HCT116 (cell line): Measurements from ENCODE around the gene STX1B. TPM values are rescaled to one million over a fixed set of nuclear protein-coding genes. Genes with fewer than 3 reads are reported as not detected.
A peak's percentile ranks its signal among the peaks of the same experiment; 100 is the strongest.

ENCODE experiments used
- ATAC-seq: fragments of 200-7000 bp; cut with Tn5 transposase; 2 replicates; pipeline ENCODE4 v1.9.1; 2020; ENCODE audit warnings: mild to moderate bottlenecking, moderate library complexity
- BruUV-seq: library from RNA; stranded (reverse); fragments of 400-500 nt; replicated peaks from 2 replicates; lab custom pipeline; 2021; lab: Mats Ljungman, UMichigan
- CTCF ChIA-PET: fragments of 300-600 bp; sonication (Branson Sonifier 250); formaldehyde crosslinking; loops from one replicate; lab custom pipeline; 2021; ENCODE audit warnings: antibody characterized with exemption; lab: Charles Lee
- POLR2A ChIA-PET: fragments of 300-600, 350-600 bp; sonication (Branson Sonifier 250); formaldehyde crosslinking; loops from one replicate; lab custom pipeline; 2021; ENCODE audit warnings: antibody characterized with exemption; lab: Charles Lee
- RAD21 ChIA-PET, 2 experiments: fragments of 300-600 bp; sonication (Branson Sonifier 250); formaldehyde crosslinking; loops; one replicate each; lab custom pipeline; 2023; ENCODE audit warnings: low total read pairs in 2 of 2; ENCODE audit not compliant: uncharacterized antibody in 2 of 2, unreplicated experiment in 2 of 2, low non-redundant PET in 1 of 2; lab: Charles Lee
- DNase-seq: peaks from one replicate; pipeline ENCODE4 v3.0.0-alpha.2; 2010; ENCODE audit warnings: low read depth, low spot score
- H2AFZ ChIP-seq: fragments of 200-600 bp; shearing (Covaris generic), sonication (generic); 2 replicates; pipeline ENCODE4 v1.6.1; 2017; ENCODE audit warnings: low read depth, mixed run types, mixed read lengths, antibody characterized with exemption, low read length; ENCODE audit not compliant: poor library complexity, severe bottlenecking
- H3K27ac ChIP-seq: 2 replicates; pipeline ENCODE4 v1.5.1; 2012; ENCODE audit warnings: low read depth, low read length
- H3K27me3 ChIP-seq: fragments of 200-600 bp; sonication (generic); 2 replicates; pipeline ENCODE4 v1.6.1; 2016; ENCODE audit warnings: mixed run types, low read length, mixed read lengths; ENCODE audit not compliant: insufficient read depth
- H3K36me3 ChIP-seq, 2 experiments: fragments of 200-500 bp in 1 of 2; fragments of 200-600 bp in 1 of 2; sonication (Bioruptor generic) in 1 of 2; sonication (generic) in 1 of 2; 2 replicates each; pipeline versions ENCODE4 v1.5.1 to v1.6.1; 2014 to 2016; ENCODE audit warnings: low read length in 2 of 2, inconsistent platforms in 1 of 2, mixed read lengths in 1 of 2, mixed run types in 1 of 2; ENCODE audit not compliant: insufficient read depth in 2 of 2, control insufficient read depth in 1 of 2
- H3K4me1 ChIP-seq, 2 experiments: fragments of 200-600 bp in 1 of 2; sonication (generic) in 1 of 2; 2 replicates each; pipeline versions ENCODE4 v1.5.1 to v1.6.1; 2012 to 2017; ENCODE audit warnings: low read length in 2 of 2, inconsistent platforms in 1 of 2, mild to moderate bottlenecking in 1 of 2, mixed read lengths in 1 of 2, mixed run types in 1 of 2, moderate library complexity in 1 of 2; ENCODE audit not compliant: insufficient read depth in 2 of 2, control insufficient read depth in 1 of 2
- H3K4me2 ChIP-seq: fragments of 200-600 bp; sonication (generic); 2 replicates; pipeline ENCODE4 v1.6.1; 2017; ENCODE audit warnings: mixed run types, low read length, mixed read lengths
- H3K4me3 ChIP-seq, 2 experiments: fragments of 200-600 bp in 1 of 2; sonication (generic) in 1 of 2; replicated peaks in 1 of 2; 2 replicates each; pipeline ENCODE4 v1.5.1; 2011 to 2016; ENCODE audit warnings: low read length in 2 of 2, control low read depth in 1 of 2, low read depth in 1 of 2, mild to moderate bottlenecking in 1 of 2, mixed read lengths in 1 of 2, mixed run types in 1 of 2
- H3K79me2 ChIP-seq: fragments of 200-600 bp; sonication (generic); 2 replicates; pipeline ENCODE4 v1.6.1; 2017; ENCODE audit warnings: mild to moderate bottlenecking, mixed run types, low read length, moderate library complexity, mixed read lengths; ENCODE audit not compliant: insufficient read depth
- H3K9ac ChIP-seq: fragments of 200-600 bp; sonication (generic); 2 replicates; pipeline ENCODE4 v1.6.1; 2016; ENCODE audit warnings: low read length, mixed read lengths
- H3K9me2 ChIP-seq: fragments of 200-600 bp; sonication (generic), shearing (Covaris generic); 2 replicates; pipeline ENCODE4 v1.6.1; 2017; ENCODE audit warnings: mixed run types, mild to moderate bottlenecking, moderate library complexity; ENCODE audit not compliant: insufficient read depth
- H3K9me3 ChIP-seq, 2 experiments: fragments of 200-500 bp in 1 of 2; fragments of 200-600 bp in 1 of 2; sonication (Bioruptor generic) in 1 of 2; sonication (generic) in 1 of 2; 2 replicates each; pipeline ENCODE4 v1.6.1; 2014 to 2017; ENCODE audit warnings: low read length in 2 of 2, mixed read lengths in 2 of 2, inconsistent platforms in 1 of 2, low read depth in 1 of 2, mild to moderate bottlenecking in 1 of 2, mixed run types in 1 of 2, moderate library complexity in 1 of 2; ENCODE audit not compliant: control insufficient read depth in 1 of 2, insufficient read depth in 1 of 2
- H4K20me1 ChIP-seq: fragments of 200-600 bp; sonication (generic), shearing (Covaris generic); 2 replicates; pipeline ENCODE4 v1.6.1; 2017; ENCODE audit warnings: mixed run types, mild to moderate bottlenecking, moderate library complexity; ENCODE audit not compliant: insufficient read depth
- CBX3 ChIP-seq: IDR thresholded peaks from 2 replicates; pipeline ENCODE4 v1.6.1; 2012; ENCODE audit warnings: low read depth
- CEBPB ChIP-seq: IDR thresholded peaks from 2 replicates; pipeline ENCODE4 v1.6.1; 2012; ENCODE audit warnings: low read depth
- ELF1 ChIP-seq: IDR thresholded peaks from 2 replicates; pipeline ENCODE4 v1.6.1; 2012; ENCODE audit warnings: low read depth, borderline replicate concordance
- EZH2phosphoT487 ChIP-seq: fragments of 200-600 bp; IDR thresholded peaks from 2 replicates; pipeline ENCODE4 v1.6.1; 2018; ENCODE audit warnings: antibody characterized with exemption, borderline replicate concordance
- FOSL1 ChIP-seq: IDR thresholded peaks from 2 replicates; pipeline ENCODE4 v1.6.1; 2012; ENCODE audit warnings: low read depth
- POLR2A ChIP-seq: IDR thresholded peaks from 2 replicates; pipeline ENCODE4 v1.7.0; 2011; ENCODE audit warnings: borderline replicate concordance; ENCODE audit not compliant: insufficient read depth, insufficient read length; ENCODE audit errors: extremely low read depth
- POLR2AphosphoS5 ChIP-seq: IDR thresholded peaks from 2 replicates; pipeline ENCODE4 v1.6.1; 2011; ENCODE audit warnings: mild to moderate bottlenecking, low read depth, low read length, moderate library complexity
- RAD21 ChIP-seq: IDR thresholded peaks from 2 replicates; pipeline ENCODE4 v1.6.1; 2012; ENCODE audit warnings: low read depth, mild to moderate bottlenecking
- SIN3A ChIP-seq: IDR thresholded peaks from 2 replicates; pipeline ENCODE4 v1.6.1; 2012; ENCODE audit warnings: low read depth
- TCF7L2 ChIP-seq: IDR thresholded peaks from 2 replicates; pipeline ENCODE4 v1.7.0; 2011; ENCODE audit warnings: borderline replicate concordance, inconsistent platforms; ENCODE audit not compliant: insufficient read depth, insufficient read length; ENCODE audit errors: extremely low read depth
- ZBTB33 ChIP-seq: IDR thresholded peaks from 2 replicates; pipeline ENCODE4 v1.6.1; 2011; ENCODE audit warnings: mild to moderate bottlenecking, low read length, moderate library complexity; ENCODE audit not compliant: insufficient replicate concordance; ENCODE audit errors: extremely low read depth
- ZFX ChIP-seq: fragments of 450-650 bp; IDR thresholded peaks from 2 replicates; pipeline ENCODE4 v1.6.1; 2017
- intact Hi-C: fragments of 100-400 bp; cut with micrococcal nuclease; formaldehyde crosslinking; loops from 2 replicates; pipeline ENCODE4 v1.10.0; 2022
- total RNA-seq: library from RNA; stranded (reverse); gene quantifications from one replicate; pipeline ENCODE4 v1.2.1, GENCODE V29; 2021; ENCODE audit not compliant: unreplicated experiment
- TF ChIP-seq, protein P1 (sequence below), 3 experiments: fragments of 200-600 bp in 1 of 3; sonication (generic) in 1 of 3; IDR thresholded peaks in 2 of 3; conservative IDR thresholded peaks in 1 of 3; 2 replicates each; pipeline ENCODE4 v1.5.1; 2012 to 2017; ENCODE audit warnings: low read depth in 2 of 3, low read length in 2 of 3, antibody characterized with exemption in 1 of 3, borderline replicate concordance in 1 of 3, control low read depth in 1 of 3, mild to moderate bottlenecking in 1 of 3, mixed read lengths in 1 of 3, mixed run types in 1 of 3, moderate library complexity in 1 of 3; ENCODE audit not compliant: insufficient read depth in 1 of 3
- TF ChIP-seq, protein P2 (sequence below): IDR thresholded peaks from 2 replicates; pipeline ENCODE4 v1.6.1; 2012

Gene STX1B
- total RNA-seq, 1 experiment from 2014 or later: 1.6 TPM

DNA sequence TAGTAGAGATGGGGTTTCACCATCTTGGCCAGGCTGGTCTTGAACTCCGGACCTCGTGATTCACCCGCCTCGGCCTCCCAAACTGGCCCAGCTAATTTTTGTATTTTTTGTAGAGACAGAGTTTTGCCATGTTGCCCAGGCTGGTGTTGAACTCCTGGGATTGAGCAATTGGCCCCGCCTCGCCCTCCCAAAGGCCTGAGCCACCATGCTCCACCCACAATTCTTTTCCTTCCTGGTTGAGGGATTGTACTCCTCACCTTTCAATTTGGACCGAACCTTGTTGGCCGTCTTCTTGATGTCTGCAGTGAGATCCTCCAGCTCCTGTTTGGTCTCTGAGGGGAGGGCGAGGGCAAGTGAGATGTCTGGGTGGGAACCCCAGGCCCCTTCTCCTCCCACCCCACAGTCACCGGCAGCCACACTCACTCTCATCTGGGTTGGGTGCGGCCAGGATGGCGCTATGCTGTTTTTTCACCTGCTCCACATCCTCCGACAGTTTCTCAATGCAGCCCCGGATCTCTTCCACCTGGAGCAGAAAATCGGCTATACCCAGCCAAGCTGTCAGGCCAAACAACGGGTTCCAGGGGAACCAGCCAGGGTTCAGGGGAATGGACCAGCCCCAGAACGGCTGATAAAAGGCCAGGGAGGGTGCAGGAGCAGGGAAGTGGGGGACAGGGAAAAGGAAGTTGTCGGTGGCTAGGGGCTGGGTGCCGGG is 9.6 kb downstream of the STX1B start (continued):
- TF ChIP-seq, protein P1, sequence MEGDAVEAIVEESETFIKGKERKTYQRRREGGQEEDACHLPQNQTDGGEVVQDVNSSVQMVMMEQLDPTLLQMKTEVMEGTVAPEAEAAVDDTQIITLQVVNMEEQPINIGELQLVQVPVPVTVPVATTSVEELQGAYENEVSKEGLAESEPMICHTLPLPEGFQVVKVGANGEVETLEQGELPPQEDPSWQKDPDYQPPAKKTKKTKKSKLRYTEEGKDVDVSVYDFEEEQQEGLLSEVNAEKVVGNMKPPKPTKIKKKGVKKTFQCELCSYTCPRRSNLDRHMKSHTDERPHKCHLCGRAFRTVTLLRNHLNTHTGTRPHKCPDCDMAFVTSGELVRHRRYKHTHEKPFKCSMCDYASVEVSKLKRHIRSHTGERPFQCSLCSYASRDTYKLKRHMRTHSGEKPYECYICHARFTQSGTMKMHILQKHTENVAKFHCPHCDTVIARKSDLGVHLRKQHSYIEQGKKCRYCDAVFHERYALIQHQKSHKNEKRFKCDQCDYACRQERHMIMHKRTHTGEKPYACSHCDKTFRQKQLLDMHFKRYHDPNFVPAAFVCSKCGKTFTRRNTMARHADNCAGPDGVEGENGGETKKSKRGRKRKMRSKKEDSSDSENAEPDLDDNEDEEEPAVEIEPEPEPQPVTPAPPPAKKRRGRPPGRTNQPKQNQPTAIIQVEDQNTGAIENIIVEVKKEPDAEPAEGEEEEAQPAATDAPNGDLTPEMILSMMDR (IDR thresholded peaks at IDR 0.05 in 2 of 3, conservative IDR thresholded peaks at IDR 0.05 in 1 of 3; ENCODE audit: borderline replicate concordance in 1 of 3, insufficient read depth in 1 of 3, low read depth in 2 of 3, low read length in 2 of 3): no peak
- TF ChIP-seq, protein P2, sequence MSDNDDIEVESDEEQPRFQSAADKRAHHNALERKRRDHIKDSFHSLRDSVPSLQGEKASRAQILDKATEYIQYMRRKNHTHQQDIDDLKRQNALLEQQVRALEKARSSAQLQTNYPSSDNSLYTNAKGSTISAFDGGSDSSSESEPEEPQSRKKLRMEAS: no peak
- no peak for TF ChIP-seq ZFX
- TF ChIP-seq ELF1: no peak
- no peak for TF ChIP-seq CEBPB

DNA sequence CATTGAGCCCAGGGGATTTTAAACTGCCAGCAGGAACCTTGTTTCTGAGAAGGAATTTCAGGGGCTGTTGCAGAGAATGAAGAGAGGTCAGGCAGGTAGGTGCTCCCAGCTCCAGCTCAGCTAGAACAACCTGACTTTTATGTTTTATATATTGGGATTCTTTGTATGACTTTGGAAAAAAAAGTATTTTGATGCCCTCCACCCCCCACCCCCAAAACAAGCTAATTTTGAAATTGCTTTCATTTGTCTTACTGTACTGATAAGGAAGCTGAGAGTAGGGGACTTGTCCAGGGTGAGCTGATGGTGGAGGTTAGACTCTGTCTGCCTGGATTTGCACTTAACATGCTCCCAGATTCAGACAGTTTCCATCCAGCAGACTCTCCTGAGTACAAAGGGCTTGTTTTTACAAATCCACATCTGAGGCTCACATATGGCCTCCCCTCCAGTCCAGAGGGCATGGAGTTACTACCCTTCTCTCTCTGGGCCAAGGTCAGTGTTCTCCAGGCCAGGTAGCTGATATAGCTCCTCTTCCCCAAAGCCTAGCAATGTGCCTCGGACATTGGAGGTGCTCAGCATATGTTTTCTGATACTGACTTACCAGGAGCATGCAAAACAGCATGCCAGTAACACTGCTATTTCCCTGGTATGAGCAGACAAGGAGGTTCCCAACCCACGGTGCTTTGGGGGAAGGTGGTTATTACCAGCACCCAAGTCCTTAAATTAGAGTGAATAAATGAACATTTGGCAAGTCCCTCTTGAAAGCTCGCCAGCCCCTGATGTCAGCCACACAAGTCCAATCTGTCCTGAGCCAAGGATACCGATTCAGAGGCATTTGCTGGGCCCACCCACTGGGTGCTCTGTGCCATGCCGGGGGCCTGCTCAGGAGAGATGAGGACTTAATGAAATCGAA is 11.3 kb downstream of the STX1B start:
- ChIA-PET CTCF (interaction anchor here (1.5 kb wide), 1 partner anchor 14 kb away, joined by 12 read pairs; the partner anchor contains the start of gene HSD3B7), POLR2A (interaction anchor here (0.9 to 1.4 kb wide), 2 partner anchors 75 to 119 kb away, joined by 3 to 4 read pairs; partner anchors contain the start of genes KAT8, ZNF646 and ZNF668), RAD21 (interaction anchor here in 1 of 2 experiments (0.7 kb wide), 1 partner anchor 143 kb away, joined by 7 read pairs; no protein-coding TSS in a partner anchor)
- no TSS peak for BruUV-seq
- no peaks in the 10 kb centered on the region for H3K9me2 ChIP-seq
- H3K4me3 ChIP-seq: no peak overlapping the region
- no peak overlapping the region; the same call in 1 of the 2 replicates for H3K27ac ChIP-seq
- H2AFZ ChIP-seq: peak overlapping the region; percentile 92
- H4K20me1 ChIP-seq: no peaks in the 10 kb centered on the region
- intact Hi-C loops: loop anchor here (5.0 kb wide), 2 partner anchors 73 to 93 kb away; partner anchors contain the start of genes VKORC1, ZNF646 and ZNF668
- DNase-seq (no peak), ATAC-seq (no peak)
- peaks cover 22 to 44% of the 10 kb centered on the region in 2 experiments for H3K4me1 ChIP-seq
- no peaks in the 10 kb centered on the region for H3K27me3 ChIP-seq
- H3K9me3 ChIP-seq: no peaks in the 10 kb centered on the region
- no peaks in the 10 kb centered on the region for H3K79me2 ChIP-seq
- H3K36me3 ChIP-seq: no peaks in the 10 kb centered on the region
- H3K4me2 ChIP-seq: peak overlapping the region; percentile 99
- H3K9ac ChIP-seq: peak overlapping the region; percentile 54
- TF ChIP-seq ZBTB33 (no peak), CBX3 (no peak), SIN3A (no peak), POLR2A (no peak), TCF7L2 (no peak), ELF1 (no peak), ZFX (no peak), FOSL1 (no peak), RAD21 (no peak), EZH2phosphoT487 (no peak), POLR2AphosphoS5 (no peak)
- TF ChIP-seq, protein P2: no peak
